K562 (cell line): ENCODE results near the gene UBE2D2. TPM values are rescaled to one million over a fixed set of nuclear protein-coding genes. Genes with fewer than 3 reads are reported as not detected.

Experiments used
- ARID1B ChIP-seq: fragments of 450-650 bp; IDR thresholded peaks from 2 replicates; pipeline ENCODE4 v1.6.1; 2016; ENCODE audit warnings: antibody characterized with exemption, mild to moderate bottlenecking, inconsistent platforms
- ATF7 ChIP-seq: fragments of 450-650 bp; IDR thresholded peaks from 2 replicates; pipeline ENCODE4 v1.7.1; 2014; ENCODE audit warnings: mild to moderate bottlenecking, moderate library complexity
- BHLHE40 ChIP-seq: IDR thresholded peaks from 2 replicates; pipeline ENCODE4 v1.6.1; 2011; ENCODE audit warnings: low read length, improper control_type of control experiment
- ELF1 ChIP-seq: fragments of 200-800 bp; sonication (Bioruptor generic); IDR thresholded peaks from 2 replicates; pipeline ENCODE4 v1.6.1; 2016; ENCODE audit warnings: missing genetic modification characterization, missing compliant biosample characterization
- EWSR1 ChIP-seq: fragments of 450-650 bp; IDR thresholded peaks from 2 replicates; pipeline ENCODE4 v1.6.1; 2018; ENCODE audit warnings: borderline replicate concordance, mild to moderate bottlenecking, low read depth, moderate library complexity; ENCODE audit not compliant: partially characterized antibody
- LEF1 ChIP-seq: fragments of 450-650 bp; IDR thresholded peaks from 2 replicates; pipeline ENCODE4 v1.6.1; 2016; ENCODE audit warnings: mild to moderate bottlenecking
- MEIS2 ChIP-seq: fragments of 450-650 bp; IDR thresholded peaks from 2 replicates; pipeline ENCODE4 v1.6.1; 2014; ENCODE audit warnings: mild to moderate bottlenecking; ENCODE audit not compliant: partially characterized antibody
- POLR3A ChIP-seq: IDR thresholded peaks from 2 replicates; pipeline ENCODE4 v1.6.1; 2011; ENCODE audit warnings: borderline replicate concordance, mild to moderate bottlenecking, moderate library complexity; ENCODE audit not compliant: insufficient read length, insufficient read depth; ENCODE audit errors: extremely low read depth
- SMC3 ChIP-seq: conservative IDR thresholded peaks from 2 replicates; pipeline ENCODE4 v1.6.1; 2011; ENCODE audit warnings: low read depth, low read length, improper control_type of control experiment; ENCODE audit not compliant: insufficient read depth
- STAG1 ChIP-seq: sonication (generic); formaldehyde crosslinking; IDR thresholded peaks from 2 replicates; pipeline ENCODE4 v1.5.0; 2020; ENCODE audit warnings: missing genetic modification reagents, borderline replicate concordance
- TBL1XR1 ChIP-seq, 2 experiments: IDR thresholded peaks; 2 replicates each; pipeline ENCODE4 v1.6.1; 2012; ENCODE audit warnings: improper control_type of control experiment in 2 of 2, low read length in 2 of 2, mild to moderate bottlenecking in 1 of 2
- USF1 ChIP-seq: sonication (generic); formaldehyde crosslinking; IDR thresholded peaks from 2 replicates; pipeline ENCODE4 v1.9.0; 2022; ENCODE audit warnings: mild to moderate bottlenecking, missing genetic modification reagents
- YY1 ChIP-seq, 3 experiments: IDR thresholded peaks; 2 replicates each; pipeline ENCODE4 v1.6.1; 2011; ENCODE audit warnings: low read length in 2 of 3, mild to moderate bottlenecking in 2 of 3, moderate library complexity in 2 of 3, borderline replicate concordance in 1 of 3, control low read depth in 1 of 3, low read depth in 1 of 3; ENCODE audit not compliant: insufficient read depth in 3 of 3, insufficient replicate concordance in 2 of 3, control insufficient read depth in 1 of 3, insufficient read length in 1 of 3; ENCODE audit errors: extremely low read depth in 1 of 3
- ZNF277 ChIP-seq: fragments of 250-450 bp; sonication (Bioruptor Pico); IDR thresholded peaks from 2 replicates; pipeline ENCODE4 v1.8.0; 2022; ENCODE audit warnings: inconsistent platforms, mild to moderate bottlenecking, moderate library complexity, borderline replicate concordance
- ZNF431 ChIP-seq: sonication (generic); formaldehyde crosslinking; IDR thresholded peaks from 2 replicates; pipeline ENCODE4 v1.8.0; 2022; ENCODE audit warnings: mild to moderate bottlenecking, missing genetic modification reagents
- ZNF696 ChIP-seq: fragments of 250-450 bp; sonication (Bioruptor Pico); conservative IDR thresholded peaks from 2 replicates; pipeline ENCODE4 v1.4.0; 2020; ENCODE audit warnings: mild to moderate bottlenecking, moderate library complexity
- polyA plus RNA-seq, 8 experiments: library from polyadenylated mRNA; depleted of rRNA in 4 of 8; stranded (reverse) in 5 of 8; unstranded in 3 of 8; fragments of >200 nt; fragmentation: Nextera tagmentation in 2 of 8; fragmentation: Illumina TruSeq in 1 of 8; extraction: Ambion mirVana in 2 of 8; extraction: Trizol in 1 of 8; gene quantifications; 2 replicates each; pipeline versions ENCODE4 v1.2.1 to v1.2.3, GENCODE V29; 2011 to 2014; ENCODE audit warnings: inconsistent platforms in 1 of 8, missing spikeins in 1 of 8
- total RNA-seq, 7 experiments: library from RNA; depleted of rRNA in 6 of 7; stranded (reverse); fragments of >200 nt in 6 of 7; fragmentation: Illumina TruSeq in 2 of 7; extraction: Trizol in 2 of 7; gene quantifications; 2 replicates each; pipeline versions ENCODE4 v1.2.1 to v1.2.3, GENCODE V29; 2011 to 2021; ENCODE audit warnings: low replicate concordance in 1 of 7
- TF ChIP-seq, protein P1 (sequence below): fragments of 250-450 bp; sonication (Bioruptor Pico); IDR thresholded peaks from 2 replicates; pipeline ENCODE4 v1.5.0; 2022; ENCODE audit warnings: mild to moderate bottlenecking
- TF ChIP-seq, protein P2 (sequence below): sonication (generic); formaldehyde crosslinking; IDR thresholded peaks from 2 replicates; pipeline ENCODE4 v1.8.1; 2023; ENCODE audit warnings: mild to moderate bottlenecking, missing genetic modification reagents

UBE2D2 gene
- total and polyA plus RNA-seq, 9 of the 15 experiments (the other 6 are each of a cell fraction or from before 2014, with no cell fraction given), result 53.6 to 198 (median 122) TPM

DNA sequence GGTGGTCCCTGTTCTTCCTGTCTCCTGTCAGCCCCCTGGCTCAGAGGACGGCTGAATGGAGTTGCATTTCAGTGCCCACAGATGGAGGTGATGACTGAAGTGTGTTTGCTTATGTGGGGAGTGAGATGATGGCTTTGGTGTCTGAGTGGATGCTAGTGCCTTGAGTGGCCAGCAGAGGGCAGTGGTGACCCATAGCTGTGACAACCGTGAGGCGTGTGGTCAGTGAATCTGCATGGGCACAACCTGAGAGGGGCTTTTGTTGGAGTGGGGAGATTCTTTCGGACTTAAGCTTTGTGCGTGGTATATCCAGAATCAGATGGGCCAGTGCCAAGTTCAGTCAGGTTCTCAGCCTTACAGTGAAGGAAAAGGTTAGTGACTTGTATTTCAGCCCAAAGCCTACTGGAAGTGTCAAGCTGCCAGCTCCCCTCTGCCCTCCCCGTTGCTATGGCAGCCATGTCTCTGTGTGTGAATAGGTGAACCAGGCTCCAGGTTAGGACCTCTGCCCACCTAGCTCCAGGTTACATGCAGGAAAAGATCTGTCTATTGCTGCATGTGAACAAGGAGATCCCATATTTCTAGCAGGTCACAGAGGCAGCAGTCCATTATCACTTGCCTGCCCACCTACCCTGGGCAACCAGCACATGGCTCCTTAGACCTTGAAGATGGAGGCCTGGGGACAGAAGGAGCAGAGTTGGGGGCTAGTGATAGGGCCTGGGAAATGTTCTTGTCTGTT is 72.3 kb downstream of the UBE2D2 start (continued):
- TF ChIP-seq, protein P1, sequence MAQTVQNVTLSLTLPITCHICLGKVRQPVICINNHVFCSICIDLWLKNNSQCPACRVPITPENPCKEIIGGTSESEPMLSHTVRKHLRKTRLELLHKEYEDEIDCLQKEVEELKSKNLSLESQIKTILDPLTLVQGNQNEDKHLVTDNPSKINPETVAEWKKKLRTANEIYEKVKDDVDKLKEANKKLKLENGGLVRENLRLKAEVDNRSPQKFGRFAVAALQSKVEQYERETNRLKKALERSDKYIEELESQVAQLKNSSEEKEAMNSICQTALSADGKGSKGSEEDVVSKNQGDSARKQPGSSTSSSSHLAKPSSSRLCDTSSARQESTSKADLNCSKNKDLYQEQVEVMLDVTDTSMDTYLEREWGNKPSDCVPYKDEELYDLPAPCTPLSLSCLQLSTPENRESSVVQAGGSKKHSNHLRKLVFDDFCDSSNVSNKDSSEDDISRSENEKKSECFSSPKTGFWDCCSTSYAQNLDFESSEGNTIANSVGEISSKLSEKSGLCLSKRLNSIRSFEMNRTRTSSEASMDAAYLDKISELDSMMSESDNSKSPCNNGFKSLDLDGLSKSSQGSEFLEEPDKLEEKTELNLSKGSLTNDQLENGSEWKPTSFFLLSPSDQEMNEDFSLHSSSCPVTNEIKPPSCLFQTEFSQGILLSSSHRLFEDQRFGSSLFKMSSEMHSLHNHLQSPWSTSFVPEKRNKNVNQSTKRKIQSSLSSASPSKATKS (CRISPR knock-in tag), result no peak
- TF ChIP-seq, protein P2, sequence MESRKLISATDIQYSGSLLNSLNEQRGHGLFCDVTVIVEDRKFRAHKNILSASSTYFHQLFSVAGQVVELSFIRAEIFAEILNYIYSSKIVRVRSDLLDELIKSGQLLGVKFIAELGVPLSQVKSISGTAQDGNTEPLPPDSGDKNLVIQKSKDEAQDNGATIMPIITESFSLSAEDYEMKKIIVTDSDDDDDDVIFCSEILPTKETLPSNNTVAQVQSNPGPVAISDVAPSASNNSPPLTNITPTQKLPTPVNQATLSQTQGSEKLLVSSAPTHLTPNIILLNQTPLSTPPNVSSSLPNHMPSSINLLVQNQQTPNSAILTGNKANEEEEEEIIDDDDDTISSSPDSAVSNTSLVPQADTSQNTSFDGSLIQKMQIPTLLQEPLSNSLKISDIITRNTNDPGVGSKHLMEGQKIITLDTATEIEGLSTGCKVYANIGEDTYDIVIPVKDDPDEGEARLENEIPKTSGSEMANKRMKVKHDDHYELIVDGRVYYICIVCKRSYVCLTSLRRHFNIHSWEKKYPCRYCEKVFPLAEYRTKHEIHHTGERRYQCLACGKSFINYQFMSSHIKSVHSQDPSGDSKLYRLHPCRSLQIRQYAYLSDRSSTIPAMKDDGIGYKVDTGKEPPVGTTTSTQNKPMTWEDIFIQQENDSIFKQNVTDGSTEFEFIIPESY (CRISPR knock-in tag), result peak; percentile 52
- peak; percentile 91 for TF ChIP-seq MEIS2
- no peak for TF ChIP-seq EWSR1
- no peak for TF ChIP-seq ZNF277 (CRISPR knock-in tag)
- TF ChIP-seq ZNF431 (CRISPR knock-in tag), result no peak
- TF ChIP-seq ARID1B, result 0 out of 2 replicates have a peak, but pooled peaks have one; percentile 24
- peak; percentile 97 for TF ChIP-seq SMC3
- TF ChIP-seq TBL1XR1 (IDR thresholded peaks at IDR 0.05; ENCODE audit: low read length in 2 of 2), result peak in 1 of 2 experiments; percentile 47; a peak in 1 of 4 replicates
- TF ChIP-seq STAG1 (CRISPR knock-in tag), result peak; percentile 91
- no peak for TF ChIP-seq POLR3A
- no peak for TF ChIP-seq USF1 (CRISPR knock-in tag)
- peak; percentile 60; the same call in 1 of the 2 replicates for TF ChIP-seq ATF7
- TF ChIP-seq YY1 (IDR thresholded peaks at IDR 0.05; ENCODE audit: borderline replicate concordance in 1 of 3, control insufficient read depth in 1 of 3, extremely low read depth in 1 of 3, insufficient read depth in 3 of 3, insufficient read length in 1 of 3, insufficient replicate concordance in 2 of 3, low read depth in 1 of 3, low read length in 2 of 3), result peak in 2 of 3 experiments; percentile 23 to 40
- no peak for TF ChIP-seq ZNF696 (CRISPR knock-in tag)
- 0 out of 2 replicates have a peak, but pooled peaks have one; percentile 47 for TF ChIP-seq LEF1
- 0 out of 2 replicates have a peak, but pooled peaks have one; percentile 50 for TF ChIP-seq BHLHE40
- TF ChIP-seq ELF1, result no peak
